Heart right ventricle (tissue), 16 donors: Measurements from ENCODE around the gene UHRF1. TPM values are rescaled to one million over a fixed set of nuclear protein-coding genes. Genes with fewer than 3 reads are reported as not detected.

Source experiments
- ATAC-seq, 8 donors: fragments of 200-7000 bp; cut with Tn5 transposase; one replicate each; pipeline ENCODE4 v1.9.1; 2020; ENCODE audit warnings: mild to moderate bottlenecking in 8 of 8, moderate library complexity in 8 of 8, moderate number of reproducible peaks in 1 of 8
- DNase-seq, 2 donors: peaks; one replicate each; pipeline ENCODE4 v3.0.0-alpha.2; 2020
- H3K27ac ChIP-seq, 10 donors: fragments of 200-600 bp; sonication (generic) in 2 of 10; one replicate each; pipeline versions ENCODE4 v1.5.0 to v1.8.0; 2020 to 2022; ENCODE audit warnings: mild to moderate bottlenecking in 3 of 10
- H3K27me3 ChIP-seq, 7 donors: fragments of 200-600 bp; one replicate each; pipeline ENCODE4 v1.8.0; 2021 to 2022; ENCODE audit warnings: mild to moderate bottlenecking in 2 of 7
- H3K36me3 ChIP-seq, 9 donors: fragments of 200-600 bp; sonication (generic) in 1 of 9; one replicate each; pipeline versions ENCODE4 v1.5.0 to v1.8.0; 2020 to 2022; ENCODE audit warnings: mild to moderate bottlenecking in 2 of 9
- H3K4me1 ChIP-seq, 9 donors: fragments of 200-600 bp; sonication (generic) in 1 of 9; one replicate each; pipeline versions ENCODE4 v1.5.0 to v1.8.0; 2020 to 2022; ENCODE audit warnings: mild to moderate bottlenecking in 4 of 9
- H3K4me3 ChIP-seq, 10 donors: fragments of 200-600 bp; sonication (generic) in 2 of 10; one replicate each; pipeline versions ENCODE4 v1.5.0 to v1.8.0; 2020 to 2022; ENCODE audit warnings: mild to moderate bottlenecking in 7 of 10, moderate library complexity in 2 of 10
- H3K9me3 ChIP-seq, 11 donors: fragments of 200-600 bp in 10 of 11; sonication (generic) in 2 of 11; one replicate each; pipeline versions ENCODE4 v1.5.0 to v1.8.0; 2013 to 2022; ENCODE audit warnings: mild to moderate bottlenecking in 2 of 11, control low read depth in 1 of 11, moderate library complexity in 1 of 11
- CTCF ChIP-seq, 9 donors: fragments of 200-600 bp; sonication (generic) in 2 of 9; IDR thresholded peaks; one replicate each; pipeline versions ENCODE4 v1.5.0 to v1.8.0; 2021 to 2022; ENCODE audit warnings: antibody characterized with exemption in 9 of 9, mild to moderate bottlenecking in 5 of 9, moderate library complexity in 1 of 9
- WGBS, 2 donors: extraction: QIAGEN DNeasy Blood & Tissue Kit; methylation state at CpG; one replicate each; pipeline ENCODE4 v1.1.7; 2013; ENCODE audit warnings: inconsistent platforms in 1 of 2; 5-methylcytosine and 5-hydroxymethylcytosine counted together
- intact Hi-C, 10 donors: fragments of 100-400 bp; cut with DNase I; formaldehyde crosslinking; loops; one replicate each; pipeline versions ENCODE4 v1.11.1 to v1.14.2; 2022
- polyA plus RNA-seq, 2 donors: library from polyadenylated mRNA; stranded (reverse); fragments of 200-250 nt; gene quantifications; one replicate each; pipeline ENCODE4 v1.2.3, GENCODE V29; 2013
- total RNA-seq, 10 donors: library from RNA; stranded (reverse); fragmentation: NEBNext Ultra II Directional in 3 of 10; extraction: Animal tissue kit (Norgen Biotek cat#: 25700) in 3 of 10; gene quantifications; one replicate each; pipeline versions ENCODE4 v1.2.1 to v1.2.4, GENCODE V29; 2021 to 2023
- donor health status: Arrhythmogenic right ventricular cardiomyopathy.
- donor health status: ischemic (EF 13 %, LVEDD 7.1; RV severe dilation, severe dysfunction).
- donor health status: healthy with polysubstance abuse.
- donor health status: DM: no; HTN: yes; CAD: no.
- donor health status: DM: no; HTN: no; CAD: no.
- donor health status: ischemic (EF 25% LVEDD 6.9; RV normal size, moderate dysfunction).
- donor health status: ischemic (EF 25% LVEDD 5.7; RV mildly dilated, moderate dysfunction).
- donor health status: healthy.
- donor health status: DM: yes; HTN: yes; CAD: no.
- donor health status: Ischemic cardiomyopathy.
- donor health status: ischemic (EF 35%, LVEDD 5.7; RV mildly dilated, moderate dysfunction).
- donor health status: nonischemic (EF 11% LVEDD 7.7; RV severe dilation, severe dysfunction).
- donor health status: DM: yes; HTN: yes; CAD: no.
- donor health status: PGD.
- donor health status: ischemic (EF 29% LVEDD 5.4; RV normal size, mild dysfunction).
- donor health status: nonischemic (EF 23%, LVEDD 6.1; RV moderate dilation, normal function).

The UHRF1 gene
- total and polyA plus RNA-seq, 12 donors, result 0.35 to 6.2 (median 0.75) TPM

- no peak overlapping the region for H3K27ac ChIP-seq
- intact Hi-C loops, result loop anchor here in 1 of 10 donors (10.0 kb wide), 1 partner anchor 97 kb away; the partner anchor contains the start of gene PLIN3
- H3K9me3 ChIP-seq, result no peaks in the 10 kb centered on the region
- H3K36me3 ChIP-seq, result peaks cover 0 to 21% (median 0%) of the 10 kb centered on the region in 9 donors
- no peaks in the 10 kb centered on the region for H3K27me3 ChIP-seq
- TF ChIP-seq CTCF (IDR thresholded peaks at IDR 0.05), result no peak
- H3K4me3 ChIP-seq, result no peak overlapping the region
- no peak for ATAC-seq
- WGBS, 2 donors, result 97 to 99% methylated on average over 7 of the region's 7 CpGs
- no peaks in the 10 kb centered on the region for H3K4me1 ChIP-seq
- no peak for DNase-seq
Observed at GRCh38 chr19:4962085-4962619, 52.9 kb downstream of the UHRF1 start.

GRCh38 chr19:4965061-4965460 is 55.8 kb downstream of the UHRF1 start:
- H3K27ac ChIP-seq, result no peak overlapping the region
- ATAC-seq (no peak), DNase-seq (no peak)
- H3K9me3 ChIP-seq, result no peaks in the 10 kb centered on the region
- H3K4me1 ChIP-seq, result peaks cover 0 to 12% (median 3%) of the 10 kb centered on the region in 9 donors
- H3K36me3 ChIP-seq, result peaks cover 0 to 7% (median 0%) of the 10 kb centered on the region in 9 donors
- no peak for TF ChIP-seq CTCF (IDR thresholded peaks at IDR 0.05)
- 94 to 95% methylated on average over 6 of the region's 6 CpGs for WGBS, 2 donors
- no peaks in the 10 kb centered on the region for H3K27me3 ChIP-seq
- intact Hi-C loops, result loop anchor here in 2 of 10 donors (5.0 to 10.0 kb wide), 2 partner anchors 98 to 100 kb away; partner anchors contain the start of gene PLIN3 (in 2 of the 2)
- H3K4me3 ChIP-seq, result no peak overlapping the region

- H3K4me1 ChIP-seq, result peaks cover 3 to 27% (median 18%) of the 10 kb centered on the region in 9 donors
- H3K36me3 ChIP-seq, result peaks cover 0 to 3% (median 0%) of the 10 kb centered on the region in 9 donors
- intact Hi-C loops, result loop anchor here in 2 of 10 donors (5.0 to 10.0 kb wide), 2 partner anchors 99 to 102 kb away; partner anchors contain the start of gene PLIN3 (in 2 of the 2)
- no peak for TF ChIP-seq CTCF (IDR thresholded peaks at IDR 0.05)
- ATAC-seq (no peak), DNase-seq (no peak)
- no peaks in the 10 kb centered on the region for H3K9me3 ChIP-seq
- WGBS, 2 donors, result 83 to 85% methylated on average over 6 of the region's 6 CpGs
- H3K27ac ChIP-seq, result no peak overlapping the region
- H3K4me3 ChIP-seq, result no peak overlapping the region
- no peaks in the 10 kb centered on the region for H3K27me3 ChIP-seq
Observed at GRCh38 chr19:4966591-4966990, 57.3 kb downstream of the UHRF1 start.

- 76 to 84% methylated on average over 16 of the region's 16 CpGs for WGBS, 2 donors
Observed at GRCh38 chr19:4967738-4968461, 58.6 kb downstream of the UHRF1 start.

More at GRCh38 chr19:4967738-4968461, 58.6 kb downstream of the UHRF1 start:
- Histone ChIP-seq H3K4me1 (peaks cover 3 to 41% (median 32%) of the 10 kb centered on the region in 9 donors), H3K36me3 (no peaks in the 10 kb centered on the region), H3K4me3 (peak overlapping the region in 8 of 10 donors; percentile 12 to 50 (median 40)), H3K27ac (peak overlapping the region in 7 of 10 donors; percentile 37 to 87 (median 60)), H3K9me3 (no peaks in the 10 kb centered on the region), H3K27me3 (no peaks in the 10 kb centered on the region)
- intact Hi-C loops, result loop anchor here in 2 of 10 donors (5.0 to 10.0 kb wide), 2 partner anchors 101 to 103 kb away; partner anchors contain the start of gene PLIN3 (in 2 of the 2)
- DNase-seq (no peak), ATAC-seq (no peak)
- TF ChIP-seq CTCF (IDR thresholded peaks at IDR 0.05), result no peak
